Glutamatergic neuron (in vitro differentiated cells): Measurements from ENCODE around the gene NECTIN1. TPM values are rescaled to one million over a fixed set of nuclear protein-coding genes. Genes with fewer than 3 reads are reported as not detected.

Experiments used
- DNase-seq: peaks from one replicate; pipeline ENCODE4 v3.0.0; 2022
- H3K27ac Mint-ChIP-seq: one replicate; pipeline ENCODE4 v1.8.0; 2020; ENCODE audit warnings: mild to moderate bottlenecking, mixed read lengths, inconsistent platforms; ENCODE audit not compliant: unreplicated experiment
- H3K27me3 Mint-ChIP-seq: one replicate; pipeline ENCODE4 v1.8.0; 2020; ENCODE audit warnings: mild to moderate bottlenecking, moderate library complexity, mixed read lengths, inconsistent platforms; ENCODE audit not compliant: unreplicated experiment
- H3K36me3 Mint-ChIP-seq: one replicate; pipeline ENCODE4 v1.8.0; 2020; ENCODE audit warnings: mild to moderate bottlenecking, mixed read lengths, inconsistent platforms; ENCODE audit not compliant: unreplicated experiment
- H3K4me1 Mint-ChIP-seq: one replicate; pipeline ENCODE4 v1.8.0; 2020; ENCODE audit warnings: mild to moderate bottlenecking, low read depth, mixed read lengths, inconsistent platforms; ENCODE audit not compliant: unreplicated experiment
- H3K4me3 Mint-ChIP-seq: one replicate; pipeline ENCODE4 v1.8.0; 2020; ENCODE audit warnings: mild to moderate bottlenecking, mixed read lengths, inconsistent platforms; ENCODE audit not compliant: unreplicated experiment
- H3K9me3 Mint-ChIP-seq: one replicate; pipeline ENCODE4 v1.8.0; 2020; ENCODE audit warnings: mild to moderate bottlenecking, moderate library complexity, mixed read lengths, inconsistent platforms; ENCODE audit not compliant: unreplicated experiment
- CTCF ChIP-seq: fragments of 200-600 bp; sonication (generic); IDR thresholded peaks from one replicate; pipeline ENCODE4 v1.5.0; 2021; ENCODE audit not compliant: partially characterized antibody, unreplicated experiment
- total RNA-seq: library from RNA; stranded (reverse); fragmentation: NEBNext Ultra II Directional; extraction: Animal tissue kit (Norgen Biotek cat#: 25700); gene quantifications from one replicate; pipeline ENCODE4 v1.2.1, GENCODE V29; 2021; ENCODE audit not compliant: unreplicated experiment

The NECTIN1 gene
- total RNA-seq, 1 donor from 2014 or later, result 26.0 TPM

GRCh38 chr11:119765628-119766027 is 36.6 kb upstream of the NECTIN1 start:
- Mint-ChIP-seq H3K27me3 (peaks cover 1% of the 10 kb centered on the region), H3K36me3 (peaks cover 3% of the 10 kb centered on the region), H3K4me1 (peaks cover 2% of the 10 kb centered on the region), H3K4me3 (no peak overlapping the region), H3K27ac (no peak overlapping the region), H3K9me3 (peaks cover 6% of the 10 kb centered on the region)
- TF ChIP-seq CTCF, result no peak
- no peak for DNase-seq

GRCh38 chr11:119764108-119764868 is 35.3 kb upstream of the NECTIN1 start:
- no peak overlapping the region for H3K27ac Mint-ChIP-seq

GRCh38 chr11:119763071-119763728 is 34.2 kb upstream of the NECTIN1 start:
- Mint-ChIP-seq H3K9me3 (peaks cover 6% of the 10 kb centered on the region), H3K27me3 (peaks cover 1% of the 10 kb centered on the region), H3K36me3 (peaks cover 3% of the 10 kb centered on the region), H3K27ac (no peak overlapping the region), H3K4me3 (no peak overlapping the region), H3K4me1 (peaks cover 4% of the 10 kb centered on the region)
- no peak for DNase-seq
- TF ChIP-seq CTCF, result no peak

More at GRCh38 chr11:119764108-119764868, 35.3 kb upstream of the NECTIN1 start:
- Mint-ChIP-seq H3K27me3 (peaks cover 1% of the 10 kb centered on the region), H3K9me3 (peaks cover 6% of the 10 kb centered on the region), H3K36me3 (peaks cover 3% of the 10 kb centered on the region), H3K4me1 (peaks cover 4% of the 10 kb centered on the region), H3K4me3 (no peak overlapping the region)
- no peak for DNase-seq
- TF ChIP-seq CTCF, result no peak

GRCh38 chr11:119759747-119760412 is 30.9 kb upstream of the NECTIN1 start:
- H3K27me3 Mint-ChIP-seq, result peaks cover 3% of the 10 kb centered on the region
- no peaks in the 10 kb centered on the region for H3K36me3 Mint-ChIP-seq
- H3K9me3 Mint-ChIP-seq, result peaks cover 11% of the 10 kb centered on the region
- no peak overlapping the region for H3K27ac Mint-ChIP-seq
- no peak for DNase-seq
- TF ChIP-seq CTCF, result no peak
- no peak overlapping the region for H3K4me3 Mint-ChIP-seq
- H3K4me1 Mint-ChIP-seq, result peaks cover 4% of the 10 kb centered on the region
